NCI-H446 (cell line): ENCODE measurements around the gene UNC5C.

Experiments
- DNase-seq, 2 experiments: peaks; one replicate each; lab custom pipeline; 2025; lab: John Stamatoyannopoulos, UW

The UNC5C gene

DNA sequence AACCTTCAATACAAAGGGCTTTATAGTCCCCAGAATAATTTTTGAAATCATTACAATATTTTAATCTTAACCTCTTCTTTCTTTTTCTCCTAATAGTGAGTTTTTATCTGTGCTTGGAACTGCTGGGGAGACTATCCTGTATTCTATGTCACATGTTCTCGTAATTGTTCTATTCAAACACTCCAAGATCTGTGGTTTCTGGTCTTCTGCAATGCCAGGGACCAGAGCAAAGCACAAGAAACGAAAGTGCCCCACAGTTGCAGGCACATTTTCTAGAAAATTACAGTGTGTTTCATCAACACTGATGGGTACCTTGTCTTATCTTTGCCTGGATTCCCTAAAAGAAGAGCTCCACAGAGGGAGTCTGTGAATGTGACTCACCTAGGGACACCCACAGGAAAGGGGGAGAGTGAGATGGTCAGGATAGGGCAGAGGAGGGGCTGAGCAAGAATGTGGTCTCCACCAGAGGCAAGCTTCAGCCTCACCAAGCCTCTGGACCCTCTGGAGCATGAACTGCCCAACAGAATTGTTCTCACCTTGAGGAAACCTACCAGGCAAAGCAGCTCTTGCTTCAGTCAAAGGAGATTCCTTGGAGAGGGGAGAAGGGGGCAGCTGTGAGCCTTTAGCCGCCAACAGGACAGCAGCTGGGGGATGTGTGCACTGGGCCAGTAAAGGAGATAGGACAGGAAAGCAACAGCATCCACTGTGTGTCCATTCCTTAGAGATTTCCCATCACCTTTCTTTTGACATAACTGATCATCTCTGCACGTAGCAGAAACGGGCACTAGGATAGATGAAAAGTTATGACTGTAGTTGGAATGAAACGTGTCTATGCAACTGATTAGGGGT, 25.9 kb downstream of the UNC5C start:
- no peak for DNase-seq

DNA sequence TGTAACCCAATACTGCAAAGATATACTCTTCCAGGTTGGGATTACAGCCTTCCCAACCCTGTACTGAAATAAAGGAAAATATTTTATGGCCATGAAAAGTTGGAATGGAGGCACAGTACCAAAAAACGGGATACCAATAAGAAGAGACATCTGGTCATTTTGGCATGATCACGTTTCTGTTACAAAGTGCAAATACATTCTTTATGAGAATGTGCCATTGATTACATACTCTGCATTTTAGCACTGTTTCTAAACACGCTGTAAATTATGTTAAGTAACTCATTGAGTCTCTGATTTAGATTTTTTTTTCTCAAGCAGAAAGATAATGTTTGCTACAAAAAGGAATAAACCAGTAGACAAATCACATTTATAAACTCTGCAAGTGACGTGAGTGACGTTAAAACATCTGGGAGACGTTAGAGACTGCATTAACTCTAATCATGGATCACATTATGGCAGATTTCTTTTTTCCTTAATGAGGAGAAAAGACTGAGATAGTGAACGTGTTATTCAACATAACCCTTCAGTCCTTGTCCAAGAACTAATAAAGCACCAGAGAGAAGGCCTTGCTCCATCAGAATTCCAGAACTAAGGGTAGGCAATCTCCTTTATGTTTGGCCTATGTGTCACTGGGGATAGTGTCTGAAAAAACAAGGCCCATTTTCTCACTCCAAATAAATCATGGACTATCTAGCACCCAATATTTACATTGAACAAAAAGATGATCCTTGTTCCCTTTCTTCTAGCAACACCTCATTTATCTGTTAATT, 31.0 kb downstream of the UNC5C start:
- DNase-seq, result peak; percentile 39 to 64

DNA sequence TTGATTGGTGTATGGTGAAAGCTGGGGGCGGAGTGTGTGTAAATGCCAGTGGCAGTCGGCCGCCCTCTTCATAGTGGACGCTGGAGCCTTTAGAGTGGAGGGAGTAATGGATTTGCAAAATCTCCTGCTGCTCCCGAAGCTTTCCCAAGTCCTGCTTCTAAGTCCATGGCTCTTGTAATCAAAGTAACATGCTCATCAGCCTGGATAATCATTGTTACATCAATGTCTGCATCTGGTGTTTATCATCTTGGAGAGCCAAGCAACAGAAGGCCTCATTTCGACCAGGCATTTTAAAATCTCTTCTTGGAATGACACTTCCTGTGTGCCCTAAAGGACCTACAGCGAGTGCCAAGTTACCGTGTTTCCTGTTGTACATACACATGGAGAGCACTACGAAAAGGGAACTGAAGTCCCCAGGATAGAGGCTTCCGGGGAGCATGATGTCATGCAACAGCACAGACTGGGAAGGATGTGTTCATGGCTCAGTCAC, 32.2 kb downstream of the UNC5C start:
- DNase-seq, result peak; percentile 74 to 91

DNA sequence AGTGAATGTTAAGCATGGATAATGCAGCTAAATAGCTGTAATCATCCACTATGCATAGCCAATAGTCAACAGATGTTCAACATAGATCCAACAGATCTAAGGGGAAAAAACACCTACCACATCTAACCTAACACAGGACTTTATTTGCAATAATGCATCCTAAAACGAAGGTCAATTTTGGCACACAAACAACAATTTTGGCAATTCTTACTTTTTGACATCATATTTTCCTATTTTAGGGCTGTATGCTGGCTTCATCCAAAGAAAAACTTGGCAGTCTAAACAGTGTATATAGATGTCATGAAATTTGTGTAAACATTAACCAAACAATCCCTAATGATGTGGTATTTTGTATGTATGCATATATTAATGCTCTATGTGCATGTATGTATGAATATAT, 33.2 kb downstream of the UNC5C start:
- DNase-seq, result peak; percentile 13 to 47

DNA sequence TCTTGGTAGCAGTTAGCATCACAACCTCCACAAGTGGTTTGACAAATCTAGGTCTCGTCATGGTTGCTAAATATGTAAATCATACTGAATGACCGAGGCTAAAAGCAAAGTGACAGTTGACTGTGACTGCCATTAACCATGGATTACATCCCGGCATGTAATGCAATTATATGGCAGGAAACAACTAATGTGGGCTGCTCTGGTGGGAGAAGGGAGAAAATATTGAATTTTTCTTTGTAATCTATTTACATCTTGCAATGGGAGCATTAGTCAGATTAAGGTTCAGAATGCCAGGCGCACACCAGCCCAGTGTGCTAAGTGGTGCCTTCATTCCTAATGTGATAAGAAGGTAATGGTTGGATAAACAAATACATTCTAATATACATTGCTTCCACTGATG, 35.8 kb downstream of the UNC5C start:
- DNase-seq, result no peak

DNA sequence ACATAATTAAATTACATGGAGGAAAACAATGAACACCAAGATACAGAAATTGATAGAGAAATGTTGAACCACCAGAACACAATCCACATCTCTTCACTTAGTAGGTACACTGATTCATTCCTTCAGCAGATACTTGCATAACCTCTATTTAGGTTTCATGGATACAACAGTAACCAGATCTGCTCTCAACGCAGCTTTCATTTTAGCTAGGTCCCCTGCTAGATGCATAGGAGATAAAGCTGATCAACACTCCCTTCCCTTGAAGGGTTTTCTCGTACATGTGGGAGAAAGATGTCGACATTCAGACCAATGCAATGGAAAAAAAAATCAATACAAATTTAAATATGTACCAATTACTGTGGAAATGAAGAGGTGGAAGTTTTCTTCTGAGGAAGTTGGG, 37.3 kb downstream of the UNC5C start:
- no peak for DNase-seq

DNA sequence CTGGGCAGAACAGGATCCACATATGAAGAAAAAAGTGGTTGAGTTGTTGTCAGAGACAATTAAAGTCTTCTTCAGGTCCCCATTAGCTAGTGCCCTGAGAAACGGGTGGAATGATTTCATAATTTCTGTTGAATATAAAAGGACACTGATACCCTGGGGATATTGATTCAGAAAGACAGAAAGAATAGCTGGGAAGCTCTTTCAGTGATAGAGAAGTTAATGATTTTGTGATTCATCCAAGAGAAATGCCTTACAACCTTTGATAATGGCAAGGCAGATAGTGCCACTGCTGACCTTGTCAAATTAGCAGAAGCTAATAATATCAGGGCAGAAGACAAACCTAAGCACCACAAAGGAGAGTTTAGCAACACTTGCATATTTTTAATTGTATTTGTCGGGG, 37.9 kb downstream of the UNC5C start:
- DNase-seq, result no peak

DNA sequence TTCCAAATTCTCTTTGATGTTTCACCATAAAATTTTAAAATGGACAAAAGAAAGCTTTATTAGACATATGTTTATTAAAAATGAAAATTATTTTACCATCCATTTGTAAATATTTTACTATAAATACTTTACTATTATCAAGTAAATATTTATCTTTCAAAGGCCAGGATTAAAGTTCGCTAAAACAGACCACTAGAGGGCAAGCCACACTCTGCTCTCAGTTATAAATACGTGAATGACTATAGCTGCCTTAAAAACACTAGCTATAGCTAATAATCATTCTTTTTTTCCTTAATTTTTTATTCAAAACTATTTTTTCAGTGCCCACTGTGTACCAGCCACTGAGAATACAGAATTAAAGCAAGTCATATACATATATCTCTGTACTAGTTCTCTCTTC, 38.6 kb downstream of the UNC5C start:
- peak in 1 of 2 experiments; percentile 41 for DNase-seq

DNA sequence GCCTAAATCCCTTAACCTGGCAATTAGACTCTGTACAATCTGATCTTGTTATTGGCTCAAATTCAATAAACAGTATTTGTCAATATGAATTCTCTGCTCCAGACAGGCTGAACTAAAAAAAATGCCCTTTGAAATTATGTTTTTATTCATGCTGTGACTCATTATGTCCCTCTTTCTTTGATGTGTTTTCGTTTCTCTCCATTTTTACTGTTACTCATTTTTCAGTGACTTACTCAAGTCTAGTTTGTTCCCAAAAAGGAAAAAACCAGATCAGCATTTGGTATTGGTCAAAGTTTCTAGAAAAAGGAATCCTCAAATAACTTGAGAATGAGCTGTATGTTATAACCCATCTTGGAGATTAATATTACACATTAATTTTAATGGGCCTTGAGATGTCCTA, 40.4 kb downstream of the UNC5C start:
- no peak for DNase-seq

DNA sequence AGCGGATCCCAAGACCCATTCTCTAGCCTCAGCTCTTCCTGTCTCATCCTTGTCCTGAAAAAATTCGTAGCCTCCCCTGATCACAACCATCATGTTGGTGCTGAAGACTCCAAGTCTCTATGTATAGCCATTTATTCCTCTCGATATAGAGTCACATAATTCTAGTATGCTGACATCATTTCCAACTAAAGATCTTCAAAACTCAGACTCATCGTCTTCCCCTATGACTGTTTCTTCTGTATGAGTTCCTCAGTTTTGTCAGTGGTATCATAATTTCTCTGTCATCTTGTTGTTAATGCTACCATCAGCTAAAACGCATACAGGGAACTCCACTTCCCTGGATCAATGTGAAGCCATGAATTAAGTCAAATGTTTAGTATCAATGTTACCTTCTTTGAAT, 41.2 kb downstream of the UNC5C start:
- no peak for DNase-seq

DNA sequence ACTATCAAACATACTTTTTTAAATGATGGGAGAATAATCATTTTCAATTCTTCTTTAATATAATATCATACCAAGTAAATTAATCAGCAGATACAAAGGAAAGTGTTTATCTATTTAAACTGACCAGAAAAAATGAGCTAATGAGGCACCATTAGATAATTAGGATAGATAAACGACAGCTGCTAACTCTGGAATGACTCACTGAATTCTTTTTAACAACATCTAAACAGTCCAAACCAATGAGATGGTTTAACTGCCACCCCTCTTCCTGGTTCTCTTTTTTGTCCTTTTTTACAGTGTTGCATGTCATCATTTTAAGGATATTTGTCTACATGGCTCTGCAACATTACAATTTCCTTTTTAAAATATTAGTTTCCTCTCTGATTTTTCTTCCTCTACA, 41.6 kb downstream of the UNC5C start:
- DNase-seq, result no peak

DNA sequence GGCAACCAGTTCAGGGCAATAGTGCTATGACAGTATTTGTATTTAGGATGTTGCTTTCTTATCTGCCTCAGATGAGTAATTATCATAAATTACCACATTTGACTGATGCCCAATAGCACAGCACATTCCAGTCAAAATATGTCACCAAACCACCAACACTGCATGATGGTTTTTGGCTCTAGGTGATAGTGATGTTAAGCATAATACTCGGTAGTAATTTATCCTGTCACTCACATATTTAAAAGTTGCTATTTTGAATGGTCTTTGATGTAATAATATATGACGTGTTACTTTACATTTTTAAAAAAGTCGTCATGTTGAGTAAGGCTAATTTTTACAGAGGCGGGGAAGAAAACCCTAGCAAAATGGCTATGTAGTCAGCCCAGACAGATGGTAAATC, 42.5 kb downstream of the UNC5C start:
- DNase-seq, result peak in 1 of 2 experiments; percentile 15

DNA sequence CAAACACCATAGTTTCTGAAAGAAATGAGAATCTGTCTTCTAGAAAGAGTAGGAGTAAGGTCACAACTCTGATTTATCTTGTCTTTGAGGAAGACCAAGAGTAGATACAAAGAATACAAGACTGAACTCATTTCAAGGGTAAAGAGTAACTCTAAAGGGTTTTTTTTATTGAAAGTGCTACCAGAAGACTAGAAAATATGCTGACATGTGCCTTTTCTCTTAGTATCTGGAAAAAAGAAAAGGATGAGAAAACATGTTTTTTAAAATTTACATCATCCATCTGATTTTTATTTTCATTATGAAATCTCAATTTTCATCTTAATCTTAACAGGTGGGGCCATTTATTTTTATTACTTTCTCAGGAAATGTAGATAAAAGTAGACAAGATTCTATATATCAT, 43.0 kb downstream of the UNC5C start:
- DNase-seq, result no peak

DNA sequence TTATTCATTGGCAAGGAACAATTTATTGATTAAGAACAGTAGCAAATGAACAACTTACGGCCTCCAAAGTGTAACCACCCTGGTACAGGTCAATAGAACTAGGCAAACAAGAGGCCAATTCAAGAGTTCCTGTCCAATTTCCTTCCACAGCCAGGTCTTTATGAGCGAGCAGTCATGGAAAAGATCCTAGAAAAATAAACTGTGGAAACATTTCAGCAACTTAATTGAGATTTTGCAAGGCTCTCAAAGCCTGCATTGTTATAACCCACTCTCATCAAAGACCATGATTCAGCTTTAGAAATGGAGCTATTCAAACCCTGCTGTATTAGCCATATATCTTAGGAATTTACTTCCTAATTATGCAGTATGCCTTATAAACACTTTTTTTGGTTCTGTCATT, 43.6 kb downstream of the UNC5C start:
- DNase-seq, result no peak

DNA sequence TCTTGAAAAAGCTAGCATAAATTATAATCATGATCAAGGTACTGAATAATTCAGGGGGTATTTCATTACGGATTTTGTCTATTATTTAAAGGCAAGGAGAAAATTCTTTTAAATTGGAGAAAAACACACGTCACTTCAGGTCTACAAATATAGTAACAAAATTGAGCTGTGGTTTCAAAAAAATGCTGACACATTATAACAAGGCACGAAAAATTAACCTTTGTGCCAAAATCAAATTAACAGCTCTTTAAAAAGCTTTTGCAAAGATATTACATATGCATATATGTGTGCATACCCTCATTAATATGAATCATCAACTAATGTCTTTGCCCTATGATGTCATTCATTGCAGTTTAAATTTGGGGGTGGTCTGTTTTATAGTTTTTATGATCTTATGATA, 44.3 kb downstream of the UNC5C start:
- no peak for DNase-seq

DNA sequence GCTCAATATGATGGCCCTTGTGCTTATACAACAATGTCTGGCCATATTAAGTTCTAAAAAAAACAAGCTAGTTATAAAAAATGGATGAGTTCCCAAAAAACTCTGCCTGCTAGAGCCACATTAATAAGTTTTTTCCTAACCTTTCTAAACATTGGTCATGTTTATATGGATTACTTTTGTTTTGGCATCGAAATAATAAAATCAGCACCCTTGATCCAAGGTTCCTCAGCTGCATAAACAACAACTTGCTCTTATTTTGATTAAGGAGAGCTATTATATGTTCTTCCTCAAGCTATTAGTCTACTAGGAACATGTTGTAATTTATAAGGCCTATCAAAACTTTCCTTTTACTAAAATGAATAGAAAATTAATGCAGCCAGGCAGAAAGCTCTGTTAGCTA, 48.4 kb downstream of the UNC5C start:
- DNase-seq, result no peak

DNA sequence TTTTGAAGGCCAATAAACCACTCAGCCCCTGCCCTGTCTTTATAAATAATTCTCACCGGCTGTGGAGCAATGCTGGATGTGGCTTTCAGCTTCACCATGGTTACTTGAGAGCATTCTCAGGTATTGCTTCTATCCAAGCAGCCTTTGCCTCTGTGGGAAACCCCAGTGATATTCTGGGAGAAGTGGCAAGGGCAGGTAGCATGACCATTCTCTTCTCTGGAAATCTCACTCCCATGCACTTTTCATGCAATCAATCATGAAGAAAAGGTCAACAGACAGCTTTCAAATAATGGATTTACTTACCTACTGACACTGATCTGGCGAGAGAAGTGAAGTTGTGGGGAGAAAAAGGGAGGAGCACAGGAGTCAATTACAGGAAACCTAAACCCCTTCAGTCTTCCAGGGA, 49.5 kb downstream of the UNC5C start:
- DNase-seq, result no peak

DNA sequence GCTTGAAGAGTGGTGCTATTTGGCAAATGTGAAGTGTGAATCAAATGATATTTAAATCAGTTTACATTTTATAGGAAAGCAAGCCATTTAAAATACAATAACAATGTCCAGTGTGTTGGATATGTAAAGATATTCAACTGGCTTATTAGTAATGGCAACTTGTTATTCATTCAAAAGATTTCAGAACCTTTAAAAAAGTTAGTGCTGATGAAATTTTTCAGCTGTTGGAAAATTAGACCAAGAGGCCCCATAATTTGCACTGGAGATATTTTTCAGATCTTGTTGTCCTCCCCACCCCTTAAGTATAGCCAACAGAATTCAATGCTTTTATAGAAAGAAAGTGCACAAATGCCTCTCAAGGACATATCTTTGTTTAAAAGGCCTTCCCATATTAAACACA, 54.6 kb downstream of the UNC5C start:
- DNase-seq, result no peak

DNA sequence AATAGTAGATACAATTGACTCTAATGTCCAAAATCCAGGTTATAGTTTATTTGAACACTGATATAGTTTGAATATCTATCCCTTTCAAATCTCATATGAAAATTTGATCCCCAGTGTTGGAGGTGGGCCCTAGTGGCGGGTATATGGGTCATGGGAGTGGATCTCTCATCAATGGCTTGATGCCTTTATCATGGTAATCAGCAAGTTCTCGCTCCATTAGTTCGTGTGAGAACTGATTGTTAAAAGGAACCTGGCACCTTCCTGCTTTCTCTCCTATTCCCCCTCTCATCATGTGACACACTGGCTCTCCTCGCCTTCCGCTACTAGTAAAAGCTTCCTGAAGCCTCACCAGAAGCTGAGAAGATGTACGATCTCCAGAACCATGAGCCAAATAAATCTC, 70.1 kb downstream of the UNC5C start:
- DNase-seq, result no peak

DNA sequence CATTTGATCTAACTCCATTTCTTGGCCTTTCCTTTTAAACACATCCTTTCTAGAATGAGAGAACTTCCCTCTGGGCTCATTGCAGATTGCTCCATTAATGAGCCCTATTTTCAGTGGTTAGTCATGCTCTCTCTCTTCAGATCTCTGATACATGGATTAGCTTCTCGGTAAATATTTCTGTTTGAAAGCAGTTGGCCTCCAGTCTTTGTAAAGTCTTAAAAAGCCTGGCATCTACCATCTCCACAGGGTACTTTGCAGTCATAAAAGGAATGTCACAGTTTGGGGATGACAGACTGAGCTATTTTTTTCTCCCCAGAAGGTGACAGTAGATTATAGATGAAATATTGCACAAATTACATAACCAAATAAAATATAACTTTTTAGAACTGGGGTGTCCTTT, 72.7 kb downstream of the UNC5C start:
- no peak for DNase-seq

DNA sequence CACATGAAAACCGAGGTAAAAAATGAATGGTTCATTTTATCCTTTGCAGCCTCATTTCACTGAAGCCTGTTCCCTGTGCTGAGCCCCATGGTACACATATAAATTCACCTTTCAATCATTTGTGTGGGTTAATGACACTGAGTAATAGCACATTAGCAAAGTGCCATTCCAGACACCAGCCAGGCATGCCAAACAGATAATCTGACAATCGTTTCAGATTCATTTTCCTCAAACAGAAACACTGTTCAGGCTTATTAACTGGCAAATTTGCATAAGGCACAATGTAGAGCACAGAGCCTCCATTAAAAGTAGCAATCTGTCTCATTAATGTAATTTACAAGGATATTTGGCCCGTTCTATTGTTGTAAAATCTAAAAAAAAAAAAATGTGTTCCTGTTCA, 76.2 kb downstream of the UNC5C start:
- DNase-seq, result no peak

DNA sequence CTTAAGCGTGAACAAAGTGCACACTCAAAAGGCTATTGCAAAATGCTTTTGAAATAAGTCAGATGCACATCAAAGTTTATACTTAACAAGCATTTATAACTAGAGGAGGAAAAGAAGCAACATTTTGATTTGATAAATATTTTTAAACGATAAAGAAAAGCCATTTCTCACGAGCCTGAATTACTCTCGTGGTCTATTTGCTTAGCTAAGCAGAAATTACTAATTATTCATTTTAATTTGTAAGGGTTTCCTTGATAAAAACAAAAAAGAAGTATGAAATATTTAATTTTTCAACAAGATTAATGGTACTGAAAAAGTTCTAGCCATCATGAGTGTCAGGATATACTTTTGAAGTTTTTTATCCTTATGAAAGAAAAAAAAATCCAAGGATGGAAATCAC, 78.2 kb downstream of the UNC5C start:
- DNase-seq, result no peak

DNA sequence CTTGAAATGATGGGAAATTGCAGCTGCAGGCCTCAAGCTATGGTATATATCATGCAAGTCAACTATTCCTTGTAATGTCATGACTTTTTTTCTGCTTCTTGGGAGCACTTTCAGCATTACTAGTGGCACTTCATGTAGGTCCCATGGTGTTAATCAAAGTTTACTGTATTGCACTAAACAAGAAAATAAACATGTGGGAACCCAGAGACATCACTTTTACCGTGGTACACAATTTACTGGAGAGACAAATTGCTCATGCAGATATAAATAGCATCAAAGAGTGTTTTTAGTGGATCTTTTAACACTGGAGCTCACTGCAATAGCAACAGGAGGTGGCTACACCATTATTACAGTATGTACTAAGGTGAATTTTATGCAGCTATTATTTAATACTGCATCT, 79.2 kb downstream of the UNC5C start:
- no peak for DNase-seq
